GM23338 (cell line): ENCODE results near the gene ZNF662. TPM values are rescaled to one million over a fixed set of nuclear protein-coding genes. Genes with fewer than 3 reads are reported as not detected.

Experiments
- ATAC-seq: fragments of 200-7000 bp; cut with Tn5 transposase; 3 replicates; pipeline ENCODE4 v1.9.1; 2020
- DNase-seq: peaks from one replicate; pipeline ENCODE4 v3.0.0-alpha.2; 2015; ENCODE audit warnings: low spot score
- H2AFZ ChIP-seq: fragments of 200-600 bp; sonication (generic); 2 replicates; pipeline ENCODE4 v1.8.0; 2016; ENCODE audit warnings: antibody characterized with exemption, mild to moderate bottlenecking, moderate library complexity
- H3F3A ChIP-seq: fragments of 200-600 bp; sonication (generic); replicated peaks from 2 replicates; pipeline ENCODE4 v1.8.0; 2017; ENCODE audit warnings: antibody characterized with exemption, mixed run types, low read depth
- H3K27ac ChIP-seq: fragments of 200-600 bp; sonication (generic); 2 replicates; pipeline ENCODE4 v1.6.1; 2016; ENCODE audit warnings: low read depth
- H3K27me3 ChIP-seq: fragments of 200-600 bp; sonication (generic); 2 replicates; pipeline ENCODE4 v1.8.0; 2016; ENCODE audit warnings: mild to moderate bottlenecking, mixed run types, moderate library complexity; ENCODE audit not compliant: insufficient read depth
- H3K36me3 ChIP-seq: fragments of 200-600 bp; sonication (generic); 2 replicates; pipeline ENCODE4 v1.8.0; 2016; ENCODE audit warnings: mild to moderate bottlenecking; ENCODE audit not compliant: insufficient read depth
- H3K4me1 ChIP-seq: fragments of 200-600 bp; sonication (generic); 2 replicates; pipeline ENCODE4 v1.8.0; 2016; ENCODE audit warnings: mild to moderate bottlenecking, moderate library complexity; ENCODE audit not compliant: insufficient read depth
- H3K4me2 ChIP-seq: fragments of 200-600 bp; sonication (generic); 2 replicates; pipeline ENCODE4 v1.7.1; 2017; ENCODE audit warnings: mixed run types
- H3K4me3 ChIP-seq: fragments of 200-600 bp; sonication (generic); 2 replicates; pipeline ENCODE4 v1.6.1; 2016; ENCODE audit warnings: mixed run types
- H3K79me2 ChIP-seq: fragments of 200-600 bp; sonication (generic); replicated peaks from 2 replicates; pipeline ENCODE4 v1.8.0; 2017; ENCODE audit warnings: mild to moderate bottlenecking; ENCODE audit not compliant: insufficient read depth
- H3K9me2 ChIP-seq: fragments of 200-600 bp; sonication (generic); 2 replicates; pipeline ENCODE4 v1.8.0; 2017; ENCODE audit not compliant: insufficient read depth
- H4K20me1 ChIP-seq: fragments of 200-600 bp; sonication (generic); replicated peaks from 2 replicates; pipeline ENCODE4 v1.8.0; 2017; ENCODE audit warnings: mild to moderate bottlenecking; ENCODE audit not compliant: insufficient read depth
- H3K27ac Mint-ChIP-seq: 2 replicates; pipeline ENCODE4 v1.8.0; 2020; ENCODE audit warnings: inconsistent platforms, mild to moderate bottlenecking, moderate library complexity, mixed read lengths
- H3K27me3 Mint-ChIP-seq: 3 replicates; pipeline ENCODE4 v1.8.0; 2022; ENCODE audit warnings: low read depth, mild to moderate bottlenecking, moderate library complexity, mixed read lengths, inconsistent platforms; ENCODE audit not compliant: insufficient read depth, poor library complexity
- H3K36me3 Mint-ChIP-seq: 3 replicates; pipeline ENCODE4 v1.8.0; 2021; ENCODE audit warnings: low read depth, mild to moderate bottlenecking, inconsistent platforms, moderate library complexity, mixed read lengths
- H3K4me1 Mint-ChIP-seq: 3 replicates; pipeline ENCODE4 v1.8.0; 2020; ENCODE audit warnings: mild to moderate bottlenecking, inconsistent platforms, mixed read lengths
- H3K4me3 Mint-ChIP-seq: 3 replicates; pipeline ENCODE4 v1.8.0; 2021; ENCODE audit warnings: moderate library complexity, mild to moderate bottlenecking, inconsistent platforms, mixed read lengths
- H3K9me3 Mint-ChIP-seq: 3 replicates; pipeline ENCODE4 v1.8.0; 2020; ENCODE audit warnings: moderate library complexity, mild to moderate bottlenecking, inconsistent platforms, mixed read lengths
- CREB1 ChIP-seq: fragments of 250-450 bp; sonication (Bioruptor Pico); IDR thresholded peaks from 2 replicates; pipeline ENCODE4 v1.5.0; 2020; ENCODE audit warnings: low read depth, mild to moderate bottlenecking, moderate library complexity
- CTCF ChIP-seq, 2 experiments: fragments of 200-600 bp in 1 of 2; sonication (generic) in 1 of 2; conservative IDR thresholded peaks; 2 replicates each; pipeline versions ENCODE4 v1.5.1 to v1.6.1; 2016 to 2017; ENCODE audit warnings: antibody characterized with exemption in 2 of 2, low read depth in 2 of 2, mild to moderate bottlenecking in 2 of 2, moderate library complexity in 1 of 2
- ETS1 ChIP-seq: IDR thresholded peaks from 2 replicates; pipeline ENCODE4 v1.6.1; 2016; ENCODE audit warnings: antibody characterized with exemption
- EZH2 ChIP-seq: fragments of 200-600 bp; sonication (generic); IDR thresholded peaks from one replicate; pipeline ENCODE4 v1.8.0; 2017; ENCODE audit warnings: antibody characterized with exemption, mild to moderate bottlenecking, low read depth; ENCODE audit not compliant: unreplicated experiment
- JUNB ChIP-seq: IDR thresholded peaks from one replicate; pipeline ENCODE4 v1.6.1; 2016; ENCODE audit warnings: antibody characterized with exemption; ENCODE audit not compliant: unreplicated experiment
- NANOG ChIP-seq: IDR thresholded peaks from 2 replicates; pipeline ENCODE4 v1.6.1; 2016; ENCODE audit warnings: antibody characterized with exemption, borderline replicate concordance
- POLR2AphosphoS5 ChIP-seq: IDR thresholded peaks from 2 replicates; pipeline ENCODE4 v1.6.1; 2016; ENCODE audit warnings: antibody characterized with exemption, low read depth
- STAT1 ChIP-seq: IDR thresholded peaks from one replicate; pipeline ENCODE4 v1.6.1; 2016; ENCODE audit warnings: antibody characterized with exemption; ENCODE audit not compliant: unreplicated experiment
- ZNF114 ChIP-seq: fragments of 250-450 bp; sonication (Bioruptor Pico); IDR thresholded peaks from 2 replicates; pipeline ENCODE4 v1.5.0; 2020; ENCODE audit warnings: mild to moderate bottlenecking, moderate library complexity
- ZNF331 ChIP-seq: fragments of 250-450 bp; sonication (Bioruptor Pico); IDR thresholded peaks from 2 replicates; pipeline ENCODE4 v1.5.0; 2020; ENCODE audit warnings: low read depth, mild to moderate bottlenecking, moderate library complexity
- ZNF462 ChIP-seq: fragments of 250-450 bp; sonication (Bioruptor Pico); IDR thresholded peaks from 2 replicates; pipeline ENCODE4 v1.5.0; 2020; ENCODE audit warnings: mild to moderate bottlenecking, moderate library complexity
- polyA plus RNA-seq: library from polyadenylated mRNA; unstranded; fragments of >200 nt; fragmentation: Nextera tagmentation; extraction: Ambion mirVana; gene quantifications from 2 replicates; pipeline ENCODE4 v1.2.1, GENCODE V29; 2016
- total RNA-seq: library from RNA; depleted of rRNA; stranded (reverse); fragments of >200 nt; shearing (Covaris generic); gene quantifications from 2 replicates; pipeline ENCODE4 v1.2.3, GENCODE V29; 2014

Gene ZNF662
- total and polyA plus RNA-seq, 2 experiments from 2014 or later, result 0.84 to 1.5 TPM

- Histone ChIP-seq H3K79me2 (no peaks in the 10 kb centered on the region), H4K20me1 (no peaks in the 10 kb centered on the region), H3F3A (no peaks in the 10 kb centered on the region), H3K27me3 (no peaks in the 10 kb centered on the region), H3K4me3 (no peak overlapping the region), H3K4me1 (no peaks in the 10 kb centered on the region), H3K36me3 (no peaks in the 10 kb centered on the region), H3K4me2 (no peak overlapping the region), H2AFZ (no peak overlapping the region), H3K27ac (no peak overlapping the region), H3K9me2 (no peaks in the 10 kb centered on the region)
- H3K27ac Mint-ChIP-seq, result no peak overlapping the region
- H3K36me3 Mint-ChIP-seq, result no peaks in the 10 kb centered on the region
- H3K27me3 Mint-ChIP-seq, result peaks cover 3% of the 10 kb centered on the region
- H3K4me1 Mint-ChIP-seq, result no peaks in the 10 kb centered on the region; the same call in 2 of the 3 replicates
- DNase-seq (no peak), ATAC-seq (no peak)
- no peaks in the 10 kb centered on the region for H3K9me3 Mint-ChIP-seq
- H3K4me3 Mint-ChIP-seq, result no peak overlapping the region
- TF ChIP-seq CREB1 (CRISPR knock-in tag) (no peak), CTCF (conservative IDR thresholded peaks at IDR 0.05; ENCODE audit: low read depth in 2 of 2) (no peak), ZNF114 (CRISPR knock-in tag) (no peak), NANOG (no peak), ZNF462 (CRISPR knock-in tag) (no peak), ZNF331 (CRISPR knock-in tag) (no peak), ETS1 (no peak), STAT1 (no peak), EZH2 (no peak), POLR2AphosphoS5 (no peak), JUNB (no peak)
Observed at GRCh38 chr3:42935472-42935871, 29.5 kb downstream of the ZNF662 start.
